H1 (cell line): ENCODE results near the gene XPNPEP2. TPM values are rescaled to one million over a fixed set of nuclear protein-coding genes. Genes with fewer than 3 reads are reported as not detected.

Experiments
- CTCF ChIA-PET: fragments of 300-600 bp; sonication (Branson Sonifier 250); formaldehyde crosslinking; loops from one replicate; lab custom pipeline; 2021; ENCODE audit not compliant: partially characterized antibody; lab: Charles Lee
- POLR2A ChIA-PET: fragments of 300-600 bp; sonication (Branson Sonifier 250); formaldehyde crosslinking; loops from one replicate; lab custom pipeline; 2021; ENCODE audit warnings: inconsistent platforms; ENCODE audit not compliant: partially characterized antibody; lab: Charles Lee
- DNase-seq, 2 experiments: peaks; one replicate each; pipeline versions ENCODE4 v3.0.0 to v3.0.0-alpha.2; 2010 to 2022; ENCODE audit warnings: low spot score in 2 of 2, low read depth in 1 of 2, mixed read lengths in 1 of 2
- FAIRE-seq: peaks from 2 replicates; lab custom pipeline; 2011; peaks lifted over from hg19 to GRCh38; lab: Jason Lieb, UNC
- H2AFZ ChIP-seq: 2 replicates; pipeline ENCODE4 v1.8.1; 2012; ENCODE audit warnings: low read length, inconsistent platforms
- H2AK5ac ChIP-seq: 2 replicates; pipeline ENCODE4 v1.6.1; 2013; ENCODE audit warnings: low read depth, low read length
- H2BK120ac ChIP-seq: replicated peaks from 2 replicates; pipeline ENCODE3; 2013; ENCODE audit warnings: low read depth, low read length, inconsistent platforms
- H2BK12ac ChIP-seq: 2 replicates; pipeline ENCODE4 v1.6.1; 2013; ENCODE audit warnings: low read depth, low read length
- H2BK15ac ChIP-seq: 2 replicates; pipeline ENCODE4 v1.6.1; 2013; ENCODE audit warnings: low read length
- H2BK20ac ChIP-seq: 2 replicates; pipeline ENCODE4 v1.6.1; 2013; ENCODE audit warnings: low read length
- H2BK5ac ChIP-seq: 2 replicates; pipeline ENCODE4 v1.6.1; 2013; ENCODE audit warnings: low read depth, low read length
- H3K14ac ChIP-seq: 2 replicates; pipeline ENCODE4 v1.6.1; 2013; ENCODE audit warnings: inconsistent platforms; ENCODE audit not compliant: insufficient read length
- H3K18ac ChIP-seq: 2 replicates; pipeline ENCODE4 v1.6.1; 2013; ENCODE audit warnings: low read length; ENCODE audit errors: extremely low read depth
- H3K23ac ChIP-seq: 2 replicates; pipeline ENCODE4 v1.6.1; 2013; ENCODE audit warnings: inconsistent platforms; ENCODE audit not compliant: insufficient read length
- H3K23me2 ChIP-seq: 2 replicates; pipeline ENCODE4 v1.6.1; 2013; ENCODE audit warnings: low read depth, low read length
- H3K27ac ChIP-seq: 2 replicates; pipeline ENCODE4 v1.6.1; 2011; ENCODE audit warnings: low read depth, low read length, inconsistent platforms
- H3K27me3 ChIP-seq, 4 experiments: replicated peaks in 1 of 4; 1 replicate in 1 of 4; 2 replicates in 3 of 4; pipeline versions ENCODE4 v1.6.1 to v1.8.1; 2011 to 2013; ENCODE audit warnings: low read length in 3 of 4, mild to moderate bottlenecking in 3 of 4, inconsistent platforms in 2 of 4, mixed read lengths in 2 of 4, moderate library complexity in 1 of 4; ENCODE audit not compliant: control insufficient read depth in 3 of 4, insufficient read depth in 3 of 4; ENCODE audit errors: extremely low read depth in 1 of 4
- H3K36me3 ChIP-seq, 4 experiments: 2 replicates each; pipeline versions ENCODE4 v1.6.1 to v1.8.1; 2011 to 2013; ENCODE audit warnings: mild to moderate bottlenecking in 4 of 4, low read length in 3 of 4, moderate library complexity in 2 of 4, control low read depth in 1 of 4, inconsistent platforms in 1 of 4; ENCODE audit not compliant: insufficient read depth in 4 of 4, control insufficient read depth in 2 of 4
- H3K4ac ChIP-seq: replicated peaks from 2 replicates; pipeline ENCODE3; 2013; ENCODE audit warnings: low read length, low read depth, mixed read lengths, inconsistent platforms; ENCODE audit not compliant: insufficient read length
- H3K4me1 ChIP-seq, 4 experiments: replicated peaks in 1 of 4; 1 replicate in 1 of 4; 2 replicates in 3 of 4; pipeline versions ENCODE4 v1.6.1 to v1.8.1; 2011 to 2013; ENCODE audit warnings: low read length in 3 of 4, inconsistent platforms in 2 of 4, mixed read lengths in 1 of 4; ENCODE audit not compliant: insufficient read depth in 4 of 4, control insufficient read depth in 3 of 4
- H3K4me2 ChIP-seq, 2 experiments: 2 replicates each; pipeline versions ENCODE4 v1.6.1 to v1.8.1; 2011 to 2013; ENCODE audit warnings: low read depth in 2 of 2, low read length in 2 of 2, control low read depth in 1 of 2, inconsistent platforms in 1 of 2, mild to moderate bottlenecking in 1 of 2; ENCODE audit not compliant: insufficient read depth in 1 of 2
- H3K4me3 ChIP-seq, 4 experiments: fragments of 200-600, 300-600 bp in 1 of 4; sonication (generic), shearing (Covaris generic), sonication (Bioruptor Twin) in 1 of 4; 2 replicates each; pipeline versions ENCODE4 v1.5.1 to v1.8.1; 2011 to 2016; ENCODE audit warnings: low read length in 4 of 4, low read depth in 3 of 4, control low read depth in 2 of 4, inconsistent platforms in 2 of 4, mild to moderate bottlenecking in 2 of 4, mixed read lengths in 1 of 4, moderate library complexity in 1 of 4; ENCODE audit not compliant: insufficient read depth in 2 of 4; ENCODE audit errors: extremely low read depth in 1 of 4
- H3K56ac ChIP-seq: replicated peaks from 2 replicates; pipeline ENCODE3; 2013; ENCODE audit warnings: low read depth, mild to moderate bottlenecking, mixed read lengths, low read length, inconsistent platforms; ENCODE audit not compliant: insufficient read length
- H3K79me1 ChIP-seq: 2 replicates; pipeline ENCODE4 v1.6.1; 2013; ENCODE audit warnings: low read depth, low read length, control low read depth
- H3K79me2 ChIP-seq, 2 experiments: 2 replicates each; pipeline versions ENCODE4 v1.6.1 to v1.8.1; 2012 to 2013; ENCODE audit warnings: low read length in 2 of 2, mild to moderate bottlenecking in 2 of 2, inconsistent platforms in 1 of 2; ENCODE audit not compliant: insufficient read depth in 2 of 2, control insufficient read depth in 1 of 2
- H3K9ac ChIP-seq, 4 experiments: replicated peaks in 1 of 4; 1 replicate in 1 of 4; 2 replicates in 3 of 4; pipeline versions ENCODE4 v1.6.1 to v1.8.1; 2011 to 2013; ENCODE audit warnings: low read depth in 3 of 4, low read length in 3 of 4, control low read depth in 2 of 4, mild to moderate bottlenecking in 2 of 4, moderate library complexity in 2 of 4, inconsistent platforms in 1 of 4; ENCODE audit errors: extremely low read depth in 1 of 4
- H3K9me3 ChIP-seq, 2 experiments: 2 replicates each; pipeline versions ENCODE4 v1.6.1 to v1.8.1; 2012 to 2013; ENCODE audit warnings: mild to moderate bottlenecking in 2 of 2, moderate library complexity in 2 of 2, control low read depth in 1 of 2, inconsistent platforms in 1 of 2, low read depth in 1 of 2, low read length in 1 of 2, mixed read lengths in 1 of 2; ENCODE audit not compliant: insufficient read depth in 2 of 2
- H4K20me1 ChIP-seq, 2 experiments: replicated peaks in 1 of 2; 2 replicates each; pipeline versions ENCODE3 to v1.8.1; 2011 to 2013; ENCODE audit warnings: inconsistent platforms in 2 of 2, low read length in 2 of 2, mild to moderate bottlenecking in 1 of 2; ENCODE audit not compliant: insufficient read depth in 2 of 2, control insufficient read depth in 1 of 2
- H4K5ac ChIP-seq: 2 replicates; pipeline ENCODE4 v1.6.1; 2013; ENCODE audit warnings: low read length, low read depth, mixed read lengths, inconsistent platforms; ENCODE audit not compliant: insufficient read length
- H4K8ac ChIP-seq: 2 replicates; pipeline ENCODE4 v1.8.0; 2013; ENCODE audit warnings: mild to moderate bottlenecking, moderate library complexity, low read length, inconsistent platforms; ENCODE audit not compliant: insufficient read depth; ENCODE audit errors: extremely low read depth
- H4K91ac ChIP-seq: replicated peaks from 2 replicates; pipeline ENCODE3; 2013; ENCODE audit warnings: low read length, mixed read lengths, inconsistent platforms; ENCODE audit not compliant: insufficient read length
- CHD1 ChIP-seq: IDR thresholded peaks from 2 replicates; pipeline ENCODE4 v1.6.1; 2012; ENCODE audit warnings: low read depth, low read length, improper control_type of control experiment
- HDAC2 ChIP-seq, 2 experiments: fragments of 300-600 bp in 1 of 2; sonication (generic) in 1 of 2; IDR thresholded peaks; 2 replicates each; pipeline ENCODE4 v1.6.1; 2011 to 2012; ENCODE audit warnings: low read depth in 2 of 2, low read length in 2 of 2, mild to moderate bottlenecking in 2 of 2, moderate library complexity in 2 of 2, borderline replicate concordance in 1 of 2, inconsistent platforms in 1 of 2
- KDM5A ChIP-seq: fragments of 200-600 bp; IDR thresholded peaks from 2 replicates; pipeline ENCODE4 v1.7.1; 2012; ENCODE audit warnings: mild to moderate bottlenecking, low read length, inconsistent platforms, mixed read lengths
- MAFK ChIP-seq: IDR thresholded peaks from 2 replicates; pipeline ENCODE4 v1.6.1; 2012; ENCODE audit warnings: low read depth, mild to moderate bottlenecking, improper control_type of control experiment, low read length
- PHF8 ChIP-seq: fragments of 200-600 bp; sonication (generic); conservative IDR thresholded peaks from 2 replicates; pipeline ENCODE4 v1.7.1; 2012; ENCODE audit warnings: low read depth, mild to moderate bottlenecking, inconsistent platforms, low read length, moderate library complexity
- POLR2AphosphoS5 ChIP-seq: IDR thresholded peaks from 2 replicates; pipeline ENCODE4 v1.6.1; 2011; ENCODE audit warnings: low read depth, low read length
- SP1 ChIP-seq: IDR thresholded peaks from 2 replicates; pipeline ENCODE4 v1.6.1; 2011; ENCODE audit warnings: low read depth, low read length
- SUZ12 ChIP-seq: fragments of 200-600 bp; sonication (generic); IDR thresholded peaks from 2 replicates; pipeline ENCODE4 v1.6.1; 2012; ENCODE audit warnings: mild to moderate bottlenecking, inconsistent platforms, low read length, moderate library complexity, mixed read lengths
- TAF1 ChIP-seq: IDR thresholded peaks from 2 replicates; pipeline ENCODE4 v1.6.1; 2011; ENCODE audit warnings: mild to moderate bottlenecking, low read depth, low read length
- TAF7 ChIP-seq: optimal IDR thresholded peaks from 2 replicates; pipeline ENCODE3; 2011; ENCODE audit warnings: low read depth, mild to moderate bottlenecking, inconsistent platforms, low read length, moderate library complexity, borderline replicate concordance
- TEAD4 ChIP-seq: IDR thresholded peaks from 2 replicates; pipeline ENCODE4 v1.6.1; 2012; ENCODE audit warnings: low read depth, low read length, inconsistent platforms, mixed read lengths
- WGBS, 2 experiments: shearing (Covaris generic) in 1 of 2; methylation state at CpG; one replicate each; pipeline versions ENCODE4 v1.1.6 to v1.1.7; 2013 to 2015; ENCODE audit warnings: low lambda C conversion rate in 2 of 2, mixed read lengths in 2 of 2, inconsistent platforms in 1 of 2, low coverage in 1 of 2, missing lambda C conversion rate in 1 of 2; ENCODE audit not compliant: insufficient replicate concordance in 2 of 2, insufficient coverage in 1 of 2, insufficient read length in 1 of 2; ENCODE audit errors: extremely low coverage in 1 of 2, missing lambda C conversion rate in 1 of 2; 5-methylcytosine and 5-hydroxymethylcytosine counted together
- polyA plus RNA-seq, 7 experiments: library from polyadenylated mRNA; depleted of rRNA in 3 of 7; stranded (reverse) in 5 of 7; unstranded in 2 of 7; fragments of >200 nt in 5 of 7; fragments of 200-250 nt in 2 of 7; gene quantifications; 1 replicate in 5 of 7; 2 replicates in 1 of 7; 4 replicates in 1 of 7; pipeline versions ENCODE4 v1.2.1 to v1.2.3, GENCODE V29; 2011 to 2013; ENCODE audit warnings: missing spikeins in 2 of 7, mixed read lengths in 2 of 7
- total RNA-seq: library from RNA; stranded (reverse); fragmentation: NEBNext Ultra II Directional; extraction: Animal tissue kit (Norgen Biotek cat#: 25700); gene quantifications from 2 replicates; pipeline ENCODE4 v1.2.1, GENCODE V29; 2021
- TF ChIP-seq, protein P1 (sequence below): IDR thresholded peaks from 2 replicates; pipeline ENCODE4 v1.6.1; 2011; ENCODE audit warnings: low read depth, mild to moderate bottlenecking, low read length; ENCODE audit not compliant: insufficient read depth

XPNPEP2 gene
- total and polyA plus RNA-seq, 2 of the 8 experiments (the other 6 are each of a cell fraction or from before 2014, with no cell fraction given): 0.27 TPM; not detected in 1

GRCh38 chrX:129704491-129704890, 34.3 kb upstream of the XPNPEP2 start:
- H4K91ac ChIP-seq: no peak overlapping the region
- ChIA-PET POLR2A (no interaction called here), CTCF (interaction anchor here (1.2 to 1.6 kb wide), 2 partner anchors 27 to 49 kb away, joined by 3 read pairs; no protein-coding TSS in a partner anchor)
- no peaks in the 10 kb centered on the region for H3K23me2 ChIP-seq
- H3K9ac ChIP-seq: no peak overlapping the region
- H4K8ac ChIP-seq: no peak overlapping the region
- H4K5ac ChIP-seq: no peak overlapping the region
- H3K27ac ChIP-seq: no peak overlapping the region
- no peak overlapping the region for H3K18ac ChIP-seq
- no peak overlapping the region for H3K56ac ChIP-seq
- H3K79me2 ChIP-seq: no peaks in the 10 kb centered on the region
- no peak overlapping the region for H2BK15ac ChIP-seq
- no peak overlapping the region for H2BK120ac ChIP-seq
- H2AK5ac ChIP-seq: no peak overlapping the region
- no peaks in the 10 kb centered on the region for H3K9me3 ChIP-seq
- WGBS, 2 experiments: 81% methylated on average over 2 of the region's 2 CpGs; no CpG with 5 or more reads in 1 of the 2 experiments
- no peak overlapping the region for H2BK20ac ChIP-seq
- DNase-seq: no peak
- H4K20me1 ChIP-seq: no peaks in the 10 kb centered on the region
- no peaks in the 10 kb centered on the region for H3K27me3 ChIP-seq
- no peak overlapping the region for H3K4me3 ChIP-seq
- H3K4me1 ChIP-seq: no peaks in the 10 kb centered on the region
- no peaks in the 10 kb centered on the region for H3K36me3 ChIP-seq
- FAIRE-seq: no peak
- H3K23ac ChIP-seq: no peak overlapping the region
- no peaks in the 10 kb centered on the region for H3K79me1 ChIP-seq
- H3K4me2 ChIP-seq: no peak overlapping the region
- H2BK12ac ChIP-seq: no peak overlapping the region
- no peak overlapping the region for H3K4ac ChIP-seq
- no peak overlapping the region for H3K14ac ChIP-seq
- H2AFZ ChIP-seq: no peak overlapping the region
- H2BK5ac ChIP-seq: no peak overlapping the region
- TF ChIP-seq PHF8: no peak
- TF ChIP-seq POLR2AphosphoS5: no peak
- no peak for TF ChIP-seq HDAC2 (IDR thresholded peaks at IDR 0.05; ENCODE audit: borderline replicate concordance in 1 of 2, low read depth in 2 of 2, low read length in 2 of 2)
- no peak for TF ChIP-seq CHD1
- no peak for TF ChIP-seq SP1
- TF ChIP-seq, protein P1, sequence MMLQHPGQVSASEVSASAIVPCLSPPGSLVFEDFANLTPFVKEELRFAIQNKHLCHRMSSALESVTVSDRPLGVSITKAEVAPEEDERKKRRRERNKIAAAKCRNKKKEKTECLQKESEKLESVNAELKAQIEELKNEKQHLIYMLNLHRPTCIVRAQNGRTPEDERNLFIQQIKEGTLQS: no peak
- TF ChIP-seq MAFK: no peak
- no peak for TF ChIP-seq SUZ12
- TF ChIP-seq KDM5A: no peak
- no peak for TF ChIP-seq TAF1
- no peak for TF ChIP-seq TAF7
- TF ChIP-seq TEAD4: no peak
